ENCODE results near the gene SET. TPM values are rescaled to one million over a fixed set of nuclear protein-coding genes. Genes with fewer than 3 reads are reported as not detected.
"Not testable (repeated sequence)": the region's sequence is repeated elsewhere in the genome, so short reads cannot be mapped to it uniquely, and the experiment has no call there.

Gene SET
- total RNA-seq, 1 donor from 2014 or later, result 831 TPM

DNA sequence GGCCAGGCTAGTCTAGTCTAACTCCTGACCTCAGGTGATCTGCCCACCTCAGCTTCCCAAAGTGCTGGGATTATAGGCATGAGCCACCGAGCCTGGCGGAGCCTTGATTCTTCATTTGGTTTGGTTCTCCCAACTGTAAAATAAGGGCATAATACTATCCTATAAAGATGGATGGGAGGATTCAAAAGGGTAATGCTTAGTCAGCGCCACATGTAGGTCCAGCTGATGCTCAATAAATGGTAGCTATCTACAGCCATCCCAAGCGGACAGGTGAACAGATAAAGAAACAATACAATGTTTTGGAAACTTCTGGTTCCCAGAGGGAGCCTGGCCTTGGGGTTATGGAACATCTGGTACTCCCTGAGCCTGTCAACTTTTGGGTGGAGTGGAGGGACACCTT is 13.6 kb upstream of the SET start:
- intact Hi-C loops (cut with micrococcal nuclease), result no loop called here
- no peak overlapping the region for H3K4me3 Mint-ChIP-seq
- H3K9me3 Mint-ChIP-seq, result no peaks in the 10 kb centered on the region
- no peaks in the 10 kb centered on the region for H3K4me1 Mint-ChIP-seq
- H3K27me3 Mint-ChIP-seq, result no peaks in the 10 kb centered on the region
- no peak overlapping the region for H3K27ac Mint-ChIP-seq
- no peak for DNase-seq
- H3K36me3 Mint-ChIP-seq (ENCODE audit: low read depth), result no peaks in the 10 kb centered on the region

DNA sequence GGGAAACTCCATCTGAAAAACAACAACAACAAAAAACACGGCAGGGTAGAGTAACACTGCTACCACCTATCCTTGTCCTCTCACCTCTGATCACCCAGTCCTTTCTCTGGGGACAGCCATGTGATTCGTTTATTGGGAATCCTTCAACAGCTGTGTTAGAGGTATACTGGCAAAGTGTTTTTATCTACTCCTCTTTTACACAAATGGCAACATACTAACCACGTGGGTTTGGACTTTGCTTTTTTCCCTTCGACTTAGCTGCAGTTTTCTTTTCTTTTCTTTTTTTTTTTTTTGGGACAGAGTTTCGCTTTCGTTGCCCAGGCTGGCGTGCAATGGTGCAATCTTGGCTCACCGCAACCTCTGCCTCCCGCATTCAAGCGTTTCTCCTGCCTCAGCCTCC is 11.2 kb upstream of the SET start:
- H3K4me1 Mint-ChIP-seq, result no peaks in the 10 kb centered on the region
- no peak overlapping the region for H3K4me3 Mint-ChIP-seq
- intact Hi-C loops (cut with micrococcal nuclease), result no loop called here
- H3K27me3 Mint-ChIP-seq, result no peaks in the 10 kb centered on the region
- no peak overlapping the region for H3K27ac Mint-ChIP-seq
- H3K9me3 Mint-ChIP-seq, result no peaks in the 10 kb centered on the region
- H3K36me3 Mint-ChIP-seq (ENCODE audit: low read depth), result no peaks in the 10 kb centered on the region
- no peak for DNase-seq

DNA sequence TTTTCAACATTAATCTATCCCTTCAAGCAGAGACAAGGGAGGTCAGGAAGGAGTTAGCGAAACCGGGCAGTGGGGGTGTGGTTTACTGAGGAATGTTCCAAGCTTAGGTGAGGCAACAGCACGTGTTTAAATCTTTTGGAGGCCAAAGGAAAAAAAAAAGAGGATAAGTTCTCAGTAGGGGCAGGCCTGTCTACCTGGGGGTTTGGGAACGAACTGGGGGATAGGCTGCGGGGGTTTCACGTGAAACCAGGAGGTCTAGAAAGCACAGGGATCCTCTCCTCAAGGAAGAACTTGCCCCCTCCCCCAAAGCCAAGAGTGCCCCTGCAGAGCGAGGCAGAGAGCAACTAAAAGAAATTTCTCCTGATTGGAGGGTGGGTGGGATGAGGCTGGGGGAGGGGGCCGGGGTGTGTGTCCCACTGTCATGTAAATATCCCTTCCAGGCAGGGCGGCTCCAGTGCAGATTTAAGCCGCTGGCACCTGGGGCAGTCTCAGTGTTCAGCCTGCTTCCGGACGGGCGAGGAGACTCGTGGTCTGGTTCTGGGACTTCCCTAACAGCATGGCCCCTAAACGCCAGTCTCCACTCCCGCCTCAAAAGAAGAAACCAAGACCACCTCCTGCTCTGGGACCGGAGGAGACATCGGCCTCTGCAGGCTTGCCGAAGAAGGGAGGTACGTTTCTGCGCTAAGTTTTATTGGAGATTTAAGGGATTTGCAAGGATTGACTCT is 5.5 kb upstream of the SET start:
- peaks cover 9% of the 10 kb centered on the region for H3K36me3 Mint-ChIP-seq (ENCODE audit: low read depth)
- H3K27ac Mint-ChIP-seq, result peak overlapping the region; percentile 96
- H3K4me3 Mint-ChIP-seq, result peak overlapping the region; percentile 95
- no peaks in the 10 kb centered on the region for H3K9me3 Mint-ChIP-seq
- peaks cover 42% of the 10 kb centered on the region for H3K4me1 Mint-ChIP-seq
- intact Hi-C loops (cut with micrococcal nuclease), result loop anchor here (1.0 to 2.0 kb wide), 5 partner anchors 19 to 227 kb away; partner anchors contain the start of genes DYNC2I2, ODF2, PKN3 and SPTAN1
- DNase-seq, result peak; percentile 80
- H3K27me3 Mint-ChIP-seq, result no peaks in the 10 kb centered on the region

DNA sequence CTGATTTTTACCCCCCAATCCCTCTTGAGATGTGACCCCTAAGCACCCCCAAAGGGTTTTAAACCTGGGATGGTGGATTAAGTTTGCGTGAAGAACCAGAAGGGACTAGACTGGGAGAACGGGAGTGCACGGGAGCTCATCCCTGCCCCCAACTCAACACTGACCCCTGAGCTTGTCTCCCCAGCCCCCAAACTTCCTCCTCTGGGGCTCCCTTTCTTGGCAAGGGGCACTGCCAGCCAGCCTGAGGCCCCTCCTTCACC is 5.0 kb upstream of the SET start:
- peak overlapping the region; percentile 96 for H3K27ac Mint-ChIP-seq
- peaks cover 9% of the 10 kb centered on the region for H3K36me3 Mint-ChIP-seq (ENCODE audit: low read depth)
- peaks cover 42% of the 10 kb centered on the region for H3K4me1 Mint-ChIP-seq
- no peaks in the 10 kb centered on the region for H3K27me3 Mint-ChIP-seq
- DNase-seq, result no peak
- no peaks in the 10 kb centered on the region for H3K9me3 Mint-ChIP-seq
- H3K4me3 Mint-ChIP-seq, result peak overlapping the region; percentile 95
- intact Hi-C loops (cut with micrococcal nuclease), result loop anchor here (1.0 to 2.0 kb wide), 4 partner anchors 19 to 132 kb away; partner anchors contain the start of genes DYNC2I2, PKN3, SPTAN1 and ZDHHC12

DNA sequence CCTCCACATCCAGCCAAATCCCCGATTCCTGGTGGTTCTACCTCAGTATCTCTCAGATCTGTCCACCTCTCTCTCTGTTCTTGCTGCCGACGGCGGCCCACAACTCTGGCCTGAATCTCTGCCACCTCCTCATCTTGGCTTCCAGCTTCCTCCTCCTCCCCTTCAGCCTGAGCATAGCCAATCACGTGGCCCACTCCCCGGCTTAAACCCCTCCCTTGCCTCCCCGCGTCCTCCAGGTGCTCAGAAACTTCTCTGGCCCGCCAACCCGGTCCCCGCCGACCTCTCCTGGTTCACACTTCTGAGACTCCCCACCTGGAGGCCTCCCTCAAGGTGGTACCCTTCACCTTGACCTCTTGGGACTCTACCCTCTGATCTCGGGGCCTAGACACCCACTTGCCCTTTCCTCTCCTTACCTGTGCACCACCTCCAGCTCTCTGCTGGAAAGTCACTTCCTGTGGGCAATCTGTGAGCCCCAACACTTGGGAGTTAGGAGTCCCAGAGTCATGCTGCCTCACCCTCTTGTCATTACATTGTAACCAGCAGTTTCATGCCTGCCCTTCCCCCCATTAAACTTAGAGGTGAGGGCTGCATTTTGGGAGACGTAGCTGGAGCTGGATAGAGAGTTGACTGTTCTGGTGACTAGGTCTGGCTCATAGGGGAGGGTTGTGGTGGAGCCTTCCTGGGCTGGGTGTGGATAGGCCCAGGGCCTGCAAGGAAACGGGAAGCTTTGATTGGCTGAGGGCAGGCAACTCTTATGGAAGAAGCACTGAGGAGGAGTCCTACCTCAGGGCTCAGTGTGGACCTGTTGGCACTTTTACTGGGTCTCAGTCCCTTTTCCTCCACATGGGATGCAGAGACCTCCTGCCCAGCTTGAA is 4.5 kb upstream of the SET start:
- peaks cover 42% of the 10 kb centered on the region for H3K4me1 Mint-ChIP-seq
- H3K9me3 Mint-ChIP-seq, result no peaks in the 10 kb centered on the region
- DNase-seq, result peak; percentile 94
- no peaks in the 10 kb centered on the region for H3K27me3 Mint-ChIP-seq
- peak overlapping the region; percentile 95 for H3K4me3 Mint-ChIP-seq
- peaks cover 9% of the 10 kb centered on the region for H3K36me3 Mint-ChIP-seq (ENCODE audit: low read depth)
- peak overlapping the region; percentile 96 for H3K27ac Mint-ChIP-seq
- intact Hi-C loops (cut with micrococcal nuclease), result loop anchor here (1.0 to 5.0 kb wide), 6 partner anchors 18 to 263 kb away; partner anchors contain the start of genes DOLK, DYNC2I2, NUP188 and PKN3

DNA sequence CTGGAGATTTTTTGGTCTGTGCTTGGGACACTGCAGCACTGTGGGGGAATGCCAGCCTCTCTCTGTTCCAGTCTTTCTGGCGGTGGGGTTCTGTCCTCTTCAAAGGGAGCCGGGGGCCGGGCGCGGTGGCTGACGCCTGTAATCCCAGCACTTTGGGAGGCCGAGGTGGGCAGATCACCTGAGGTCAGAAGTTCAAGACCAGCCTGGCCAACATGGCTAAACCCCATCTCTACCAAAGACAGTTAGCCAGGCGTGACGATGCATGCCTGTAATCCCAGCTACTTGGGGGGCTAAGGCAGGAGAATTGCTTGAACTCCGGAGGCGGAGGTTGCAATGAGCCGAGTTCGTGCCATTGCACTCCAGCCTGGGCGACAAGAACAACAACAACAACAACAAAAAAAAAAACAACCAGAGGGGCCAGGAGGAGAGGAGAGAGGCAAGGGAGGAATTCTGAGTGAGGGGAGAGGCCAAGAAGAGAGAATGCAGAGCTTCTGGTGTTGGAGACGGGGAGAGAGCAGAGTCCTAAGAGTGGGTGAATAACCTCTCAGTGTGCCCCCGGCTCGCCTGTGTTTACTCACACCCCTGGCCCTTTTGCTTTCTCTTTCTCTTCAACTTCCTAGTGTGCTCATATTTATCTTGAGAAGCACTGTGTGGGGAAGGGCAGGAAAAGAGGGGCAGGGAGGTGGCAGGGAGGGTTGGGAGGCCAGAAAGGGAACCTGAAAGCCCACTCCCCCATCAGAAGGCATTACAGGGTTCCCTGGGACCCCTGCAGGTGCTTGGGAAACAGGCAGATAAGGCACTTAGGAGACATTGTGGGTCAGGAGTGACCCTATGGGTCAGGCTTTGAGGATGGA is 3.2 kb upstream of the SET start:
- peak overlapping the region; percentile 95 for H3K4me3 Mint-ChIP-seq

DNA sequence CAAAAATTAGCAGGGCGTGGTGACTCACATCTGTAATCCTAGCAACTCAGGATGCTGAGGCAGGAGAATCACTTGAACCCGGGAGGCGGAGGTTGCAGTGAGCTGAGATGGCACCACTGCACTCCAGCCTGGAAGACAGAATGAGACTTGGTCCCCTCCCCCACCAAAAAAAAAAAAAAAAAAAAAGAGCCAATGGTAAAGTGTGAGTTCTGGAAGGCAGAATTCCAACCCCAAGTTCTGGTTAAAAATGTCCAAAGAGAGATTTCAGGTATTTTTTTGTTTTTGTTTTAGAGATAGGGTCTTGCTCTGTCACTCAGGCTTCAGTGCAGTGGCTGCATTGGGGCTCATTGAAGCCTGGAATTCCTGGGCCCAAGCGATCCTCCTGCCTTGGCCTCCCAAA is 1.6 kb upstream of the SET start:
- Mint-ChIP-seq H3K9me3 (no peaks in the 10 kb centered on the region), H3K27ac (peak overlapping the region; percentile 65), H3K4me3 (peak overlapping the region; percentile 40), H3K36me3 (ENCODE audit: low read depth) (peaks cover 28% of the 10 kb centered on the region), H3K27me3 (no peaks in the 10 kb centered on the region), H3K4me1 (peaks cover 55% of the 10 kb centered on the region)
- intact Hi-C loops (cut with micrococcal nuclease), result loop anchor here (5.0 kb wide), 2 partner anchors 85 to 260 kb away; partner anchors contain the start of genes DOLK, NUP188 and ZER1
- DNase-seq, result no peak

More for the DNA sequence above, 3.2 kb upstream of the SET start:
- Mint-ChIP-seq H3K27me3 (no peaks in the 10 kb centered on the region), H3K4me1 (peaks cover 44% of the 10 kb centered on the region), H3K36me3 (ENCODE audit: low read depth) (peaks cover 15% of the 10 kb centered on the region), H3K9me3 (no peaks in the 10 kb centered on the region), H3K27ac (peak overlapping the region; percentile 96)
- peak; percentile 84 for DNase-seq
- intact Hi-C loops (cut with micrococcal nuclease), result loop anchor here (2.0 to 5.0 kb wide), 3 partner anchors 17 to 261 kb away; partner anchors contain the start of genes DOLK, NUP188, PKN3 and ZER1

DNA sequence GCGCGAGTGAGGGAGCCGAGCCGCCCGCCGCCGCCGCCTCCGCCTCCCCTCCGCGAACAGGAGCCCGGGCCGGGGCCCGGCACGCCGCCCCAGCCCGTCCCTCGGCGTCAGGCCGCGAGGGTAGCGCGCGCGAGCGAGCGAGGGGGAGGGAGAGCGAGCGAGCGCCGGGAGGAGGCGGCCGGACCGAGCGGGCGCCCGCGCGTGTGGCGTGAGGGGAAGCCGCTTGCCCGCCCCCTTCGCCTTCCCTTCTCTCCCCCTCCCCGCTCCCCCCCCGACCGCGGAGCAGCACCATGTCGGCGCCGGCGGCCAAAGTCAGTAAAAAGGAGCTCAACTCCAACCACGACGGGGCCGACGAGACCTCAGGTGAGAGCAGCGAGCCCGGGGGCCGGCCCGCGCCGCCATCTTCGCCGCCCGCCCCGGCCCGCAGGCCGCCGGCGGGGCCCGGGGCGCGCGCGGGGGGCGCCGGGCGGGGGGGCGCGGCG is 312 bp downstream of the SET start:
- DNase-seq, result no peak

DNA sequence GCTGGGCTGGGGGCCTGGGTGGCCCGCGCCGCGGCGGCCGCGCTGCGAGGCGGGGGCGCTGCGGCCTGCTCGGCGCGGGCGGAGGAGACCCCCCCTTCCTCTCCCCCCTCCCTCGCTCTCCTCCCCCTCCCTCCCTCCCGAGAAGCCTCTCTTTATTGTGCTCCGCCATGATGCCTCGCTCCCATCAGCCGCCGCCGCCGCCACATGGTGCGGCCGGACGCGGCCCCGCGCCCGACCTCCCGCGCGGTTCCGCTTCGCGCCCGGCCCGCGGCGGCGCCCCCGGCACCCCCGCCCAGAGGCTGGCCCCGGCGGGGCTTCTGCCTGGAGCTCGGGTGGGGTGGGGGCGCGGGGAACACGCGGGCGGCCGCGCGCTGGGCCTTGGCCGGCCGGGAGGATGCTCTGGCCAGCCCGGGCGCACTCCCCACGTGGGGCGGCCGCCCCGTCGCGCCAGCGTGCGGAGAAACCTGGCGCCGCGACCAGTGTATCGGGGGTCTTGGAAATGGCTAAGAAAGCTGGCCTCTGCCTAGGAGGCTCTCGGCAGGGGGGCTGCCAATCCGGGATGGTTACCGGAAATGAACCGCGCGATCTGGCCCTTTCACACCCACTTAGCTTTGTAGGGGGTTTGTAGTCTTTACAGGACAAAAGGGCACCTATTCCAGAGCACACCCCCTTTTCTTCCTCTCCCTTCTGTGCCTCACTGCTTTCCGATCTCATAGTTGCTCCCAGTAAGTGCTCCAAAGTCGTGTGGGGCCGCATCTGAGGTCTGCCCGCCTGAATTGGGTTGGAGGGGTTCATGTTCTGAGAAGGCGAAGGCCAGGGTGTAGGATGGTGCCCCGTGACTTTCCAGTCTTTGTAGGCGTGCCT is 1.0 kb downstream of the SET start:
- peaks cover 49% of the 10 kb centered on the region for H3K4me1 Mint-ChIP-seq
- peak overlapping the region; percentile 96 for H3K4me3 Mint-ChIP-seq
- no peaks in the 10 kb centered on the region for H3K27me3 Mint-ChIP-seq
- intact Hi-C loops (cut with micrococcal nuclease), result loop anchor here (1.0 to 5.0 kb wide), 3 partner anchors 34 to 257 kb away; partner anchors contain the start of genes DOLK, NUP188, ZDHHC12 and ZER1
- H3K27ac Mint-ChIP-seq, result peak overlapping the region; percentile 97
- H3K9me3 Mint-ChIP-seq, result no peaks in the 10 kb centered on the region
- H3K36me3 Mint-ChIP-seq (ENCODE audit: low read depth), result peaks cover 42% of the 10 kb centered on the region
- DNase-seq, result peak; percentile 84

More for the DNA sequence above, 312 bp downstream of the SET start:
- intact Hi-C loops (cut with micrococcal nuclease), result loop anchor here (1.0 to 5.0 kb wide), 3 partner anchors 35 to 258 kb away; partner anchors contain the start of genes DOLK, NUP188, ZDHHC12 and ZER1
- Mint-ChIP-seq H3K27me3 (no peaks in the 10 kb centered on the region), H3K4me1 (peaks cover 56% of the 10 kb centered on the region), H3K4me3 (peak overlapping the region; percentile 47), H3K27ac (peak overlapping the region; percentile 63), H3K9me3 (no peaks in the 10 kb centered on the region), H3K36me3 (ENCODE audit: low read depth) (peaks cover 39% of the 10 kb centered on the region)

DNA sequence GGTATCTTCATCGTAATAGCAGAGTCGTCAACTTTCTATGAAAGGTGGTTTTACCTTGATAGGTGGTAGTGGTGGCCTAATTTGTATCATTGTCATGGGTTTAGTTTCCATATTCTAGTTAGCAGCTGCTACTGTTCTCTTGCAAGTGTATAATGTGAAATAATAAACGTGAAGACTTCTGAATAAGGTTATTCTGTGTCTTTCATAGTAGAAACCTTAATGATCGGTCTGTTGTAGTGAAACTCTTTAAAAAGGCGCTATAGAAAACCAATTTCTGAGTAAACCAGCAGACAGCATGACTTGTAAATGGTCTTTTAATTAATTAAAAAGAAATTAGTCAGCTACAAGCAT is 1.6 kb downstream of the SET start:
- no peaks in the 10 kb centered on the region for H3K27me3 Mint-ChIP-seq

DNA sequence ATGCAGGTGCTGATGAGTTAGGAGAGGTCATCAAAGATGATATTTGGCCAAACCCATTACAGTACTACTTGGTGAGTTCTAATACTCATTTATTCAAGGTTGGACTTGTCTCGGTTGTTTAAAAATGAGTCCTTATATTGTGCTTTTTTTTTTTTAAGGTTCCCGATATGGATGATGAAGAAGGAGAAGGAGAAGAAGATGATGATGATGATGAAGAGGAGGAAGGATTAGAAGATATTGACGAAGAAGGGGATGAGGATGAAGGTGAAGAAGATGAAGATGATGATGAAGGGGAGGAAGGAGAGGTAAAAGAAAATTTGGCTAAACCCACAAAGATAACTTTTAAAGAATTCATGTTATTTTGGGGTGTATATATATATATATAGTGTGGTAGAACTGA is 4.7 kb downstream of the SET start:
- H3K27me3 Mint-ChIP-seq; H3K9me3 Mint-ChIP-seq; intact Hi-C loops (cut with micrococcal nuclease); DNase-seq; H3K4me3 Mint-ChIP-seq: not testable (repeated sequence)
- peaks cover 64% of the 10 kb centered on the region for H3K36me3 Mint-ChIP-seq (ENCODE audit: low read depth)
- H3K4me1 Mint-ChIP-seq, result peaks cover 22% of the 10 kb centered on the region
- peak overlapping the region; percentile 17 for H3K27ac Mint-ChIP-seq

More for the DNA sequence above, 1.6 kb downstream of the SET start:
- intact Hi-C loops (cut with micrococcal nuclease), result no loop called here
- Mint-ChIP-seq H3K4me3 (peak overlapping the region; percentile 96), H3K27ac (peak overlapping the region; percentile 97), H3K4me1 (peaks cover 43% of the 10 kb centered on the region), H3K9me3 (no peaks in the 10 kb centered on the region), H3K36me3 (ENCODE audit: low read depth) (peaks cover 46% of the 10 kb centered on the region)
- no peak for DNase-seq

DNA sequence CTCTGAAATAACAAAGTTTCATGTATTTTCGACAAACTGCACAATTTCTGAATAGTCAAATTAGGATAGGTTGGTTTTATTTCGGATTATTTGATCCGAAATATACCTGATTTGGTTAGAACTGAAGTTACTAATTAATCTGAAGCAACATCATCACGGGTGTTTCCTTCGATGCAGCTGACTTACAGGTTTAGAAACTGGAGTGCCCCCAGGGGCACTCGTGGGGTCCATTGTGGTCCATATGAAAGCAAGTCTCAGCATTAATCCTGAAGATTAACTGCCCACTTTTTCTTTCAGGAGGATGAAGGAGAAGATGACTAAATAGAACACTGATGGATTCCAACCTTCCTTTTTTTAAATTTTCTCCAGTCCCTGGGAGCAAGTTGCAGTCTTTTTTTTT is 5.3 kb downstream of the SET start:
- no peaks in the 10 kb centered on the region for H3K27me3 Mint-ChIP-seq
- intact Hi-C loops (cut with micrococcal nuclease), result no loop called here
- H3K36me3 Mint-ChIP-seq (ENCODE audit: low read depth), result peaks cover 64% of the 10 kb centered on the region
- H3K4me1 Mint-ChIP-seq, result peaks cover 22% of the 10 kb centered on the region
- no peak for DNase-seq
- no peaks in the 10 kb centered on the region for H3K9me3 Mint-ChIP-seq
- H3K4me3 Mint-ChIP-seq, result no peak overlapping the region
- H3K27ac Mint-ChIP-seq, result no peak overlapping the region

All from activated CD4-positive, alpha-beta T cell treated with anti-CD3 and anti-CD28 coated beads, Interleukin-2, amount 10 ng/mL, durations not matched to agents 24 days and 14 days (primary cell).